Superior temporal gyrus (tissue), 1 donor: Measurements from ENCODE around the gene C4orf50.

Source experiments
- DNase-seq: peaks from one replicate; pipeline ENCODE4 v3.0.0-alpha.2; 2016; ENCODE audit errors: extremely low spot score

Gene C4orf50

GRCh38 chr4:5992828-5993321 is 25.4 kb downstream of the C4orf50 start:
- DNase-seq = no peak

DNA sequence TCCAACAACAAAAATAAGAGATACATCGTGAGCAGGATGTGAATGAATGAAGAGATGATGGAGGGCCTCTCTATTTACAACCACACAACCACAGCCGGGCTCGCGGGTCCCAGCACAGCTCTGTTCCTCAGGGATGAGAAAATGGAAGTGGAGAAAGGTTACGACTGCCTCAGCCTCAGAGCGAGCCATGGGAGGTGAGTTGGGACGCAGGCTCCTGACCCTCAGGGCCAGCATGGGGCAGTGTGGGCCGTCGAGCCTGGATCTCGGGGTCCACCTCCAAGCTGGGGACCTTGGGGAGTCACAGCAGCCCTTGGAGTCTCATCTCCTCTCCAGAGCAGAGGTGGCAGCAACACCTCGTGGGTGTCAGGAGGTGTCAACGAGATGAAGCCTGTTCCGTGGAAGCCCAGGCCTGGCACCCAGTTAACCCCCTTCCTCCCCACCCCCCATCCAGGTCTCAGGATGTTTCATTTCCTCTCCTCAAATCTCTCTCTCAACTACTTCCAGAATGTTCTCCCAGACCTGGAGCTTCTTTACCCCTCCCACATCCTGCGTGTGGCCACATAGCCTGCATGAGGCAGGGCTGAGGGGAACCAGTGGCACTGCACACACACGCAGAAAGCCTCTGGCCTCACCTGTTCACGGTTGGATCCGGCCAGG is 25.9 kb downstream of the C4orf50 start:
- DNase-seq = no peak

GRCh38 chr4:5991405-5991804 is 26.8 kb downstream of the C4orf50 start:
- DNase-seq = no peak

- DNase-seq = no peak
These were observed 27.6 kb downstream of the C4orf50 start for GRCh38 chr4:5990446-5991160.

- DNase-seq = no peak
These were observed 28.7 kb downstream of the C4orf50 start for GRCh38 chr4:5989236-5990225.

- no peak for DNase-seq
These were observed 30.0 kb downstream of the C4orf50 start for GRCh38 chr4:5988086-5988845.

GRCh38 chr4:5984843-5985242 is 33.4 kb downstream of the C4orf50 start:
- no peak for DNase-seq

DNA sequence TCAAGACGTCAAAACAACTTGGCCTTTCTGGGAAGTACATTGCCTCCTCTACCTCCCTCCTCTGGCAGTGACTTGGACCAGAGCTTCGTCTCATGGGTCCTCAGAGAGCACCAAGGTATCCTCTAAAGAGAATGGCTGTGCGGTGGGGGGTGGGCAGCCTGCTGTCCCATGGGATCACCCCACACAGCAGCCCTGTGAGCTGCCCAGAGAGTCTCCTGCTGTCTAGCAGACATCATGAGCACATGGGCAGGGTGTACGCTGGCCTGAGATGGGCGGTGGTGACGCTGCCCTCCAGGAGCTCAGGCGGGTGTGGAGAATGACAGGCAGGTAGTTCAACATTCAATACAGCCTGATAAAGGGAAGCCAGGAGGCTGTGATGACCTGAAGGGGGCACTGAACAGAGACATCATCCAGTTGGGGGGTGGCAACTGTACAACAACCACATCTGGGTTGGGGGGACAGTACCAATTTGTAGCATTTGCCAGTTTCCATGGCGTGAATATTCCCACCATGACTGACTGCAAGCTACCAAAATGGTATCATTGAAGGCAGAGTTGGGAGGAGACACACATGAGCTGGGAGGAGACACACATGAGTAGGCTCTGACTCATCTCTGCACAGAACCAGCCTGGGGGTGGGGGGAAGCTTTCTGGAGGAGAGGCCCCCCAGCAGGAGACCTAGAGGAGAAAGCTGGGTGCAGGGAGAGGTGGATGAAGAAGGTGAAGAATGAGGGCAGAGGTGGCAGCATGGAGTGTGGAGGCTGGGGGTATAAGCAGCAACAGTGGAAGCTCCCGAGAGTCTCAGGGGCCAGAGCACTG is 35.9 kb downstream of the C4orf50 start:
- no peak for DNase-seq

DNA sequence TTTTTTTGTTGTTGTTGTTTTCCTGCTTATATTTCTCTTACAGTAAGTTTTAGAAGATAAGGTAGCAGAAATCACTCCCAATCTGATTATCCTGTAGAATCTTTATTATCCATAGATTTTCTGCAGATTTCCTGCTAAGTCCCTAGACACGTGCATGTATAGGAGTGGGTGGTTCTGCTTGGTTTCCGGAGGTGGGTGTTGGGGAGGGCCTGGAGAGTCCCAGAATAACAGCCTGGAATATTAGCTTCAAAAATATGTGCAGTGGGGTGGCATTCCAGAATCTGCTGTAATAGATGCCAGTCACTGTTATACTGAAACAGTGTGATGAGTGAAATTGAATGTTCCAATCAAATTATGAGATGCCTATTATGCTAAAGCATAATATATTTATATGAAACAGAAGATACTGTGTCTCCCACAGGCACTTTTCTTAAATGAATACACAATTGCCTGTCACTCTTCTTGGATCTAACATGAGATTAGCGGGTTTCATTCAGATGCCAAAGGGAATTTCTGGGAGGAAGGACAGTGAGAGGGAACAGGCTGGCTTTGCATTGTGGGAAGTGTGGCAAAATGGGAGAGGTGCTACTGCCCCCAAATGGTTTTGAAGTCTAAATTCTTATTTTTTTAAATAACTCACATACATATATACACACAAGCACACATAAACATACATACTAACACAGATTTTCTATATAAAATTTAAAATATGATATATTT is 37.6 kb downstream of the C4orf50 start:
- DNase-seq = peak; percentile 37

- no peak for DNase-seq
These were observed 38.2 kb downstream of the C4orf50 start for GRCh38 chr4:5979981-5980380.

GRCh38 chr4:5976921-5977320 is 41.3 kb downstream of the C4orf50 start:
- no peak for DNase-seq

DNA sequence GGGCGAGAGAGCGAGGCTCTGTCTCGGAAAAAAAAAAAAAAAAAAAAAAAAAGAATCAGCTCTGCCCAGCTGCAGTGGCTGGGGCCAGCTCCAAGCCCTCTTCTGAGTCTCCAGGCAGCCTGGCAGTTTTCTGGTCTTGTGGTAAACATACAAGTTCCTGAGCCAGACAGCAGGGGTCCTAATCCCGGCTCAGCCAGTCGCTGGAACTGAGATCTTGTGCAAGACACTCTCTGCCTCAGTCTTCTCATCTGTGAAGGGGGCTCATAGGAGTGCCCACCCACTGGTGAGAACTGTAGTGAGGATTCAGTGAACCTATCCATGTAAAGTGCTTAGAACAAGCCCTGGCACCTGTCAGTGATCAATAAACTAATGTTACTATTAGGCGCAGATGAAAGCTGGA is 41.8 kb downstream of the C4orf50 start:
- no peak for DNase-seq

DNA sequence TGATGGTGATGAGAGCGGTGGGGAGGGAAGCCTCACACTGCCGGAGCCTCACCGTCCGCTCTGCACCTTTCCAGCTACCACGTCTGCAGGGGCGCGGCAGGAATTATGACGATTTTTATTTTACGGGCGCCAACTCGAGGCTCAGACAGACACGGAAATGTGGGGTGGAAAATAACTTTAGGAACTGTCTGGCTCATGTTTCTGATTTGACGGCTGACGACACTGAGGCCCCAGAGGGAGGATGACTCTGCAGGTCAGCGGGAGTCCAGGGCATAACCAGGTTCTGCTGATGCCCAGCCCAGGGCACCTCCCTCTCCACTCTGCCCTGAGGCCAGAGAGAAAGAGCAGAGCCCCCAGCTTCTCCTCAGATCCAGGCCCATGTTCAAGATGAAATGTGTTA is 43.9 kb downstream of the C4orf50 start:
- no peak for DNase-seq

DNA sequence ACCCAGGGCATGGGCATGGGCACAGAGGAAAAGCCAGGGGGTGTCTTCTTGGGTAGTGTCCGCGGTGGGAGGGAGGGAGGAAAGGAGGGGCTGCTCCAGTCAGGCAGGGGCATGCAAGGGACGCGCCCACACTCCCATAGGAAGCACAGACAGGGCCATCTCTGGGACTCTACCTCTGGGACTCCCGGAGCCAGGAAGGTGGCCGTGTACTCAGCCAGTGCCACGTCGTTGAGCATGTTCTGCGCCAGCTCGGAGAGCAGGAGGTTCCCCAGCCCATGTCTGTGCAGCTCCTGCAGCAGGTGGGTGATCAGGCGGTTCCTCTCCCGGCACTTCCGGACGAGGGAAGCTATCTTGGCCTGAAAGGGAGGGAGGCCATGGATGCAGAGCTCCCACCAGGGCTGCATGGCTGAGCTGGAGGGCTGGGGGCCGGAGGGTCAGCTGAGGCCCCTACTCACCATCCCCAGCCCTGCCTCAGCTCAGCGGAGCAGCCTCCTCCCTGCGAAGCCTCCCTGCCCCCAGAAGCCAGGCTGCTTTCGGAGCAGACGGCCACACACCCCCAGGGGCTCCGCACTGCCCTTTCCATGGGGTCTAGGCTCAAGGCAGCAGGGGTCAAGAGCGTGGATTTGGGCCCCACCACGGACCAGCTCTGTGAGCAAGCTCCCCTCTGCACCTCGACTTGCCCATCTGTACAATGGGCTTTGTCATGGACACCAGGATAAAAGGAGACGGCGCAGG is 44.6 kb downstream of the C4orf50 start:
- no peak for DNase-seq

DNA sequence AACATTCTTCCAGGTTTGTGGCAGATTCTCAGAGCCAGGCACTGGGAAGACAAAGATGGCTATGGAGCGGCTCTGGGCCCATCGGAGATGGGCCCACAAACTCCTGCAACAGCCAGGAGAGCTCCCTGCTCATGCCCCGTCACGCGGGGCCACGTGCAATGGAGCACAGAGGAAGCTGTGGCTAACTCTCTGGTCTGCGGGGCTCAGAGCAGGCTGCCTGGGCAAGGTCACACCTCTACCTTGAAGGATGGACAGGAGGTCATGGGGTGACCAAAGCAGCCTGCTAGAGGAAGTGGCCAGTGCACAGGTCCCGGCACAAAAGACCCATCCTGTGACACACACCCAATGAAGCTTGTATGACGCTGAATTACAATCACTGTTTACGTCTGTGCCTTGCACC is 45.2 kb downstream of the C4orf50 start:
- DNase-seq = no peak

GRCh38 chr4:5972571-5972970 is 45.7 kb downstream of the C4orf50 start:
- no peak for DNase-seq

GRCh38 chr4:5971078-5971450 is 47.2 kb downstream of the C4orf50 start:
- DNase-seq = no peak

DNA sequence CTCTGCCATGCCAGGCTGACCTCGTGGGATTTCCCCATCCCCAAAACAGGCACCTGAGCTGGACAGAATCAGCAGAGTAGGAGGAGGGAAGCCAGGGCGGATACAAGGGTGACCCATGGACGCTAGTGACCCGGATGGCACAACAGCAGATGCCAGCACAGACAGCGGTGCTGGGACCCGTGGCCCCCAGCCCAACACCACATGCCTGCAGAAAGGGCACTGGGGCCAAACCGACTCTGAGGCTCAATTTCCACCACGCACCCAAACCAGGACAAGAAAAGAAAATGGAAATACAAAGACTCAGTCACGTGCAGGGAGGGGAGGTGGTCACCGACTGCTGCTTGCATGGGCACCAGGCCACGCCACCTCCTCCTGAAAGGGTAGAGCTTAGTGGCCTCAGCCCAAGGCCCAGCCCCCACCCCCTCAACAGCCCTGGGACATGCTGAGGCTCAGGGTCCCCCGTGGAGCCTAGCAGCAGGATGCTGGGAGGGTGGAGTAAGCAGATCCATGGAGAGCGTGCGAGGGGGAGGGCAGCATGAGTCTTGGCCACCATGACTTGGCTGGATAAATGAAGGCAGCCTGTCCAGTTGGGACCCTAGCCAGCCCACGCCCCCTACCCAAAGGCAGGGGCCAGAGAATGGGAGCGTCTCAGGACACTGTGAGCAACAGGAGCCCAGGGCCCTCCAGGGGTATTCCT is 47.7 kb downstream of the C4orf50 start:
- DNase-seq = no peak

GRCh38 chr4:5969777-5970176 is 48.5 kb downstream of the C4orf50 start:
- DNase-seq = no peak
